ENCODE data around the gene CACNA1I.
A peak's percentile ranks its signal among the peaks of the same experiment; 100 is the strongest.

The CACNA1I gene

DNA sequence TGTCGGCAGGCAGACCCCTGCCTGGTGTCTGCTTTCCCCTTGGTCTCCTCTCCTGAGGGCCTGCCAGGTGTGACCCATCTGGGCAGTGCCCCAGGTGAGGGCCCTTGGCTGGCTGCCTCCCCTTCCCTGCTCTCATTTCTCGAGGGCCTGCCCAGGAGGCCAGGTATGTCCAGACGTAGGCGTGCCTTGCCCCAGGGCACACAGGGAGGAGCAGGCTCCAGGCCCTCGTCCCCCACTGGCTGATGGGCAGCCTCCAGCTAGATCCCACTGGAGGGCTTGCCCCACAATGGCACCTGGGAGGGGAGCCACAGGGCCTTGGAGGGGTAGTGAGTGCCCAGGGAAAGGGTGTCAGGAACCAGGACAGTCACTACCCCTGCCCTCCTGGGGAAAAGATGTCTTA is 95.9 kb downstream of the CACNA1I start:
- DNase-seq (ENCODE audit: low read depth in 2 of 2) = no peak

DNA sequence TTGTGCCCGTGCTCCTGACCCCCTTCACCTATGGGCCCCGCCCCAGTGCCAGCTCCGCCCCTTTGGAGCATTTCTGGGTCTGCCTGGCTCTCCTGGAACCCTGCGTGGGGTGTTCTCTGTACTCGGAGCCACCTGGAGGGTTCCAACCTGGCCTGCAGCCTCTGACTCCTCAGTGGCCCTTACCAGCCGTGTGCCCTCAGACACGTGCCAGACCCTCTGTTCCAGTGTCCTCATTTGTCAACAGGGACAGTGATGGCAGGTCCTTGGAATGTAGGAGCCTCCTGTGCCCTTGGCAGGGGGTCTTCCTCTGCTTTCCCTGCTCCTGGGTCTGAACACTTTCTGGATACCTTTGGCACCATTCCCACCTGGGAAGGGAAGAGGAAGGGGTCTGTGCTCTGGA is 96.4 kb downstream of the CACNA1I start:
- no peak for DNase-seq (ENCODE audit: low read depth in 2 of 2)

DNA sequence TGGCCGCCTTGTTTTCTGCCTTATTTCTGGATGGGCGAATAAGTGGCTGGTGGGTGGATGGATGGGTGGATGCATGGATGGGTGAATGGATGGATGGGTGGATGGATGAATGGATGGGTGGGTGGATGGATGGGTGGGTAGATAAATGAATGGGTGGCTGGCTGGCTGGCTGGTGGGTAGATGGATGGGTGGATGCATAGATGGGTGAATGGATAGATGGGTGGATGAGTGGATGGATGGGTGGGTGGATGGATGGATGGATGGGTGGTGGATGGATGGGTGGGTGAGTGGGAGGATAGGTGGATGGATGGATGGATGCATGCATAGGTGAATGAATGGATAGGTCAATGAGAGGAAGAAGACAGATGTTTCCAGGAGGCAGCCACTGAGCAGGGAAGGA is 98.9 kb downstream of the CACNA1I start:
- DNase-seq (ENCODE audit: low read depth in 2 of 2) = no peak

DNA sequence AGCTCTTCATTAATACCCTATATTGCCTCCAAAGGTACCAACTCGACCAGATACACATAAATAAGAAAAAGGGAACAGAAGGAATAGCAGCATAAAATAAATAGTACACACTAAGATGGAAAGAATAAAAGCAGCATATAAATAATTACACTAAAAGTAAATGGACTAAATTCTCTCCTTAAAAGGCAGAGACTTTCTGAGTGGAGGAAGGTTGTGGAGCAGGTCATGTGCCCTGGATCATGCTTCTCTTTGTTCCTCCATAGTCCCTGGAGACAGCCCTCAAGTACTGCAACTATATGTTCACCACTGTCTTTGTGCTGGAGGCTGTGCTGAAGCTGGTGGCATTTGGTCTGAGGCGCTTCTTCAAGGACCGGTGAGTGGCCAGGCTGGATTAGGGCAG is 101.4 kb downstream of the CACNA1I start:
- no peak for DNase-seq (ENCODE audit: low read depth in 2 of 2)

DNA sequence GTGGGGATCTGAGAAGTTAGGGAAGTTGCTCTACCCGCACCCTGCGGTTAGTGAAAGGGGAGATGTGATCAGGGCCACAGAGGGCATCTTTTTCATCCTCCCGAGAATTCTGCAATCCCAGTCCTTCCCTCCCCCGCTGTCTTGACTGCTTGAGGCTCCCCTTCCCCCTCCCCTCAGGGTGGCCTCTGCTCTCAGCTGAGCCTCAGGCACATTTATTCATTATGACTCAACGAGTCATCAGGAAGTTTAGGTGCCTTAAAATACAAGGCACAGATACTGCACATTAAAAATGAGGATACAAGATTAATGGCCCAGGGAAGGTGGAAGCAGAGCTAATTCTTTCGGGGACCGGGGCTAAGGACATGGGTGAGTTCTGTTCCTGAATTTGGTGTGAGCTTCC is 104.0 kb downstream of the CACNA1I start:
- no peak for DNase-seq (ENCODE audit: low read depth in 2 of 2)

DNA sequence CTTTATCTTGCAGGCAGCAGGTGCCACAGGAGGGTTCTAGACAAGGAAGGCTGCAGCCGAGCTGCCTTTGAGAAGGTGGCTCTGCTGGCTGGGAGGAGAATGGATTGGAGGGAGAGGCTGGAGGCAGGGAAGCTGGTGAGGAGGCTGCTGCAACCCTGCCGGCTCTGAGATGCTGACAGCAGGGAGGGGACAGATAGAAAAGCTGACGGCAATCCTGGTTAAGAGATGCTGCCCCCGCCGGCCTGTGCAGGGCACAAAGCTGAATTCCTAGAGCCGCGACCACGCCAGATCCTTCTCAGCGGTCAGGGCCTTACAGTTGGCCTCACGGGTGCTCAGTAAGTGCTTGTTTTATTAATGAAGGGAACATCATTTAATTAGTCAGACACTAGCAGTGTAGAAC is 105.4 kb downstream of the CACNA1I start:
- no peak for DNase-seq (ENCODE audit: low read depth in 2 of 2)

DNA sequence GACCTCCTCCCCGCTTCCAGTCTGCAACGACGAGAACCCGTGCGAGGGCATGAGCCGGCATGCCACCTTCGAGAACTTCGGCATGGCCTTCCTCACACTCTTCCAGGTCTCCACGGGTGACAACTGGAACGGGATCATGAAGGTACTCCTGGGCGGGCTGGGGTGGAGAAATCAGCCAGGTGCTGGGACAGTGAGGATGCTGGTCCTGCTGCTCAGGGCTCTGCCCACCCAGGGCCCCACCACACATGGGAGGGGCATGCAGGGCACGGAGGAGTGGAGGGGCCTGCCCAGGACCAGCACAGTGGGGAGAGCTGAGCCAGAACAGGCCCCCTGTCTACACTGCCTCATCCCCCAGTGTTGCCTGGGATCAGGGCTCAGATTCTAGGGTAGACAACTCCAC is 107.4 kb downstream of the CACNA1I start:
- DNase-seq (ENCODE audit: low read depth in 2 of 2) = no peak

DNA sequence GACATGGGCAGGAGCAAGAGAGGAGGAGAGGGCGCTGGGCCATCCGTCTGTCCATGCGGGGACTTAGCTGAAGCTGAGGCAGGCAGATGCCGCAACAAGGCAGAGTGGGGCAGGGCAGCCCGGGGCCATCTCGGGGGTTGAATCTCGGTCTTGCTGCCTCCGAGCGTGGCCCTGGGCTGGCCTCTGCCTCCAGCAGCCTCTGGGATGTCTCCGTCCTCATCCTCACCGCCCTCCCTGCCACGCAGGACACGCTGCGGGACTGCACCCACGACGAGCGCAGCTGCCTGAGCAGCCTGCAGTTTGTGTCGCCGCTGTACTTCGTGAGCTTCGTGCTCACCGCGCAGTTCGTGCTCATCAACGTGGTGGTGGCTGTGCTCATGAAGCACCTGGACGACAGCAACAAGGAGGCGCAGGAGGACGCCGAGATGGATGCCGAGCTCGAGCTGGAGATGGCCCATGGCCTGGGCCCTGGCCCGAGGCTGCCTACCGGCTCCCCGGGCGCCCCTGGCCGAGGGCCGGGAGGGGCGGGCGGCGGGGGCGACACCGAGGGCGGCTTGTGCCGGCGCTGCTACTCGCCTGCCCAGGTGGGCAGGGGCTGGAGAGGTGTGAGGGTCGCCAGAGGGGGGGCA is 108.4 kb downstream of the CACNA1I start:
- no peak for DNase-seq (ENCODE audit: low read depth in 2 of 2)

DNA sequence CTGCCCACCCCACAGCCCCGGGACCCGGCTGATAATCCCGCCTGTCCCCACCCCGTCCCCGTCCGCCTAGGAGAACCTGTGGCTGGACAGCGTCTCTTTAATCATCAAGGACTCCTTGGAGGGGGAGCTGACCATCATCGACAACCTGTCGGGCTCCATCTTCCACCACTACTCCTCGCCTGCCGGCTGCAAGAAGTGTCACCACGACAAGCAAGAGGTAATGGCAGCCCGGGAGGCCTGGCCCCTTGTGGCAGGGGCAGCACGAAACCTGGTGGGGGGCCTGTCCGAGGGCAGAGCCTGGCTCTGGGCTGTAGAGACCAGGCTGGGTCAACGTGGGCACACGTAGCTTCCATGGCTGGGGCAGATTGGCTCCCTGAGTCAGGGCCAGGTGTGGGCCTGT is 109.1 kb downstream of the CACNA1I start:
- DNase-seq (ENCODE audit: low read depth in 2 of 2) = no peak

DNA sequence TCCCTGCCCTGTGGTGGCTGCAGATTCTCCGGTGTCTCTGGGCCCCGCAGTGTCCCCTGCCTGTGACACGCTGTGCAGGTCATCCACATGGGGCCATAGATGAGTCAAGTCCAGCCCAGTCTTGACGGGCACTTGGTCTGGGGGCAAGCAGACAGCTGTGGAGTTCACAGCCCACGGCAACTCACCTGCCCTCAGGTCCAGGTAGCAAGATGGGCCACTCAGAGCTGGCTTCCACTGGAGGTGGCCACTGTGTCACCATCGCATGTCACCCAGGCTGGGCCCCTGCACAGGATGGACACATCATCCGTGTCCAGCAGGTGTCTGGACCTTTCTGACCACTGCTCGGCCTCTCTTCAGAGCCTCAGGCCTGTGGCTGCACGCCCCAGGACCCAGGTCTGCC is 109.9 kb downstream of the CACNA1I start:
- no peak for DNase-seq (ENCODE audit: low read depth in 2 of 2)

DNA sequence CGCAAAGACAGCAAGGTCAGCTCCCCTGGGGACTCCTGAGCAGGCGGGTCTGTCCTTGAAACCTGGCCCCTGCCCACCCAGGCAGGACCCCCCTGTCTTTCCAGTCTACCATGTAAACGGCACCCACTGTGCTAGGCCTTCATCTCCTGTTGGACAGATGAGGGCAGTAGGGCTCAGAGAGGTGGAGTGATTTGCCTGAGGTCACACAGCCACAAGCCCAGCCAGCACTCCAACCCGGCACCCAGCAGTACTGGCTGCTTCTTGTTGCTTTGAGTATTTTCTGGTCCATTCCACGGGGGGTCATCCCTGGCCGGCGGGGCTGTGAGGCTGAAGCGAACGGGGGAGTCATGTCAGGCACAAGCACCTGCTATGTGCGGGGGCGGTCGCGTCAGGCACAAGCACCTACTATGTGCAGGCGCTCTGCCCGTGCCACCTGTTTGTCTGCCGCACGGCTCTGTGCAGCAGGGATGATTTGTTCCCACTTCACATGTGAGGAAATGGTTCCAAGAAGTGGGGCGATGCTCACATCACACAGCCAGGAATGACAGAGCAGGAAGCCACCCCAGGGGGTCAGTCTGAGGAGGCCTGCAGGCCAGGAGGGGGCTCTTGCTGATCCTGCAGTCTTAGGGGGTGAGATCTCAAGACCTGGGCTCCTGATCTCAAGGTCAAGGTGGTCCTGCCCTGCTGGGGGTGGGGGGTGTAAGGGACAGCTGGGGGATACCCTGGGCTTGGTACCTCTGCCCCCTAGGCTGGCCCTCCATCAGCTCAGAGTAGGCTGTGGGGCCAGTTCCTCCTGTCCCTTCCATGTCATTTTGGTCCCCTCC is 110.7 kb downstream of the CACNA1I start:
- DNase-seq (ENCODE audit: low read depth in 2 of 2) = no peak

DNA sequence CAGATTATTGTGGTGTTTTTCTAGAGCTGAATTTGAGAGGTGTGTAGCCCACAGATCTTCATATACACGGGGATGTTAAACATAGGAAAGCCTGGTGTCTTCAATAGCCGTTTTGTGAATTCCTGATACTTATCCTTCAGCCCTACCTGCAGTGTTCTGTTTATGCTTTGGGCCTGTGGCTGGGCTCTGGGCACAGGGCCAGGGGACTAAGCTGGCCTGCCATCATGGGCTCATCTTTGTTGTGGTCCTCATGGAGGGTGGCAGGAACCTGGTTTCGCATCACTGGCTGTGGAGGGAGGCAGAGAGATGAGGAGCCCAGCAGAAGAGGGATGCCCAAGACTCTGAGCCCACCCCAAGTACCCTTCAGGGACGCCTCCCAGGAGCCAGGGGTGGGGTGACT is 112.4 kb downstream of the CACNA1I start:
- no peak for DNase-seq (ENCODE audit: low read depth in 2 of 2)

DNA sequence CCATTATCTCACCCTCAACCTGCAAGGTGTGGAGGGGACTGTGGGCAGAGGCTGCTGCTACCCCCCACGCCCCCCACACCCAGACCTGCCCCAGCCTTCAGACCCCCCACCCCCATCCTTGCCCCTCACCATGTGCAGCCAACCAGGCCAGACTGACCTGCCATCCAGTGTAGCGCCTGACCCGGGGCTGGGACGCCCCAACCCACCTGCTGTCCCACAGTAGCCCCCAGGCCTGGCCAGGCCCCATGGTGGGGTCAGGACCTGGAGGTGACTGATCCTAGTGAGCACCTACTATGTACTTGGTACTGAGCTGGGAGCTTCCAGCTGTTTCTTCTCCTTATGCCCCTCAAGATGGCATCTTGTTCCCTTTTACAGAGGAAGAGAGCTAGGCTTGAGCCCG is 113.1 kb downstream of the CACNA1I start:
- DNase-seq (ENCODE audit: low read depth in 2 of 2) = no peak

DNA sequence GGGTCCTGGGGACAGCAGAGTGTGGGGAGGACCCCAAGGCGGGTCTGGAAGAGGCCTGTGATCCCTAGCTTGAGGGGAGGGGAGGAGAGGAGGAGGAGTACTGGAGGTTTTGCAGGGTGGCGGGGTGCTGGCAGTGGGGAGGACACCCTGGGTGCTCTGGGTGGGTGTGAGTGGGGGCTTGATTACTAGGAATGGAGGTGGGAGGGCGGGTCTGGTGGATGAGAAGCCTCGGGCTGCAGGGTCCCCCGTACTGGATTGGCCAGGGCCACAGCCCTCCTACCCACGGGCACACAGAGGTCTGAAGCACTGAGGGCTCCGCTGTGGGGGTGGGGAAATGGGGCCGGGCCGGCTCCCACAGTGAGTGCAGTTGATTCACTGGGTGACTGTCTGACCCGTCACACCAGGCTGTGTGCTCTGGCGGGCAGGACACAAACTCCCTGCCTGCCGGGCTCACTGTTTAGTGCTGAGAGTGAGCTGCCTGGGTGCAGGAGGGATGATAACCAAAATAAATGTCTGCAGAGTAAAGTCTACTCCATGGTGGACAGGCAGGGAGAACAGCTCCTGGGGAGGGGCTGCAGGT is 114.2 kb downstream of the CACNA1I start:
- no peak for DNase-seq (ENCODE audit: low read depth in 2 of 2)

DNA sequence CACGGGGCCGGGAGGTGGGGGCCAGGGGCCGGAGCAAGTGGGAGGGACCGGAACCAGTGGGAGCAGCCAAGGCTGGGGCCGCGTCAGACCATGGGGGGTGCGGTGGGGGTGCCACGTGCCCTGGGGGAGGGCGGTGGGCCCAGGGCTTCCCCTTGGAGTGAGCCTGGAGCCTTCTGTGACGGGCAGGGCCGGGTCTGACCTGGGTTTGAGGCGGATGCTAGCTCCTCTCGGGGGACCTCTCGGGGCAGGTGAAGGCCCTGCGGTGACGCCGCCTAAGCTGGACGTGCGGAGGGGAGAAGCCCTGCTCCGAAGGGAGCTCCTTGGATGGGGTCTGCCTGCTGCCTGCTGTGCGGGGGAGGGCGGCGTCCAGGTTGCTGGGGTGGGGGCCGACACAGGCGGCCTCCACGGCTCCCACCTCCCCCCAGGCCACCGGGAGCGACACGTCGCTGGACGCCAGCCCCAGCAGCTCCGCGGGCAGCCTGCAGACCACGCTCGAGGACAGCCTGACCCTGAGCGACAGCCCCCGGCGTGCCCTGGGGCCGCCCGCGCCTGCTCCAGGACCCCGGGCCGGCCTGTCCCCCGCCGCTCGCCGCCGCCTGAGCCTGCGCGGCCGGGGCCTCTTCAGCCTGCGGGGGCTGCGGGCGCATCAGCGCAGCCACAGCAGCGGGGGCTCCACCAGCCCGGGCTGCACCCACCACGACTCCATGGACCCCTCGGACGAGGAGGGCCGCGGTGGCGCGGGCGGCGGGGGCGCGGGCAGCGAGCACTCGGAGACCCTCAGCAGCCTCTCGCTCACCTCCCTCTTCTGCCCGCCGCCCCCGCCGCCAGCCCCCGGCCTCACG is 115.0 kb downstream of the CACNA1I start:
- no peak for DNase-seq (ENCODE audit: low read depth in 2 of 2)

DNA sequence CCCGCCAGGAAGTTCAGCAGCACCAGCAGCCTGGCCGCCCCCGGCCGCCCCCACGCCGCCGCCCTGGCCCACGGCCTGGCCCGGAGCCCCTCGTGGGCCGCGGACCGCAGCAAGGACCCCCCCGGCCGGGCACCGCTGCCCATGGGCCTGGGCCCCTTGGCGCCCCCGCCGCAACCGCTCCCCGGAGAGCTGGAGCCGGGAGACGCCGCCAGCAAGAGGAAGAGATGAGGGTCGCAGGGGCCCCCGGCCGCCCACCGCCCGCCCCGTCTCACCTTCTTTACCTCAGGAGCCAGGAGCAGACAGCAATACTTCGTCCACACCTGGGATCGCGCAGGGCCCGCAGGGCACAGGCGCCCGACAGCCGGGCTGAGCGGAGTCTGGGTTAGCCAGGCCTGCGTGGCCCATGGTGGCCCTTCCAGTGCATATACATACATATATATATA is 115.6 kb downstream of the CACNA1I start:
- DNase-seq (ENCODE audit: low read depth in 2 of 2) = no peak

DNA sequence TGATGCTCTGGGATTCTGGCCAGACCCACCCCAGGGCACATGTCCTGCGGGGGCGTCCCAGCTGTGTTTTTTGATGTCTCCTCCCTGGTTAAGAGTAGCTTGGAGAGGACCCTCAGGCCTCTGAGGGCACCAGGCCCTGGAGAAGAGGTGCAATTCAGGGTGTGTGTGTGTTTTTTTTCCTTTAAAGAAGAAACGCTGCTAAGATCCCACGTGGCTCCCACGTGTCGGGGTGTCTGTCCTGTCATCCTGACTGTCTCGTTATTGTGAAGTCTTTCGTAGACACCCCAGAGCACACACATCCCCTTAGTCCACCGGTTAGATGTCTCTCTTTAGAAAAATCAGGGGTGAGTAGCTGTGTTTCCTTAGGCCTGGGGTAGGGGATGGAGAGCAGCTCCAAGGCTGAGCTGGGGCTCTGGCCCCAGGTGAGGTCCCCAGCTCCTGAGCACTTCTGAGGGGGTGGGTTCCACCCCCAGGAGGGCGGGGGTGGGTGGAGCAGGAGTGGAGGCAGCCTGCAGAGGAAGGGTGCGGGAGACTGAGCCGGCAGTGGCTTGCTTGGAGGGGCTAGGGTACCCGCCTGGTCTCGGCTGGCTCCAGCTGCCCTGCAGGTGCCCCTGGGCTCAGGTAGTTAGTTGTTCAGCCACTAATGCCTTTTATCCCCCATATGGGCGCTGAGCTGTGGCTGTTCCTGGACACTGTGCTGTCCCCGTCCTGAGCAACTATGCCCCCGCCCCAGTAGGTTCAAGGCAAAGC is 116.4 kb downstream of the CACNA1I start:
- no peak for DNase-seq (ENCODE audit: low read depth in 2 of 2)

DNA sequence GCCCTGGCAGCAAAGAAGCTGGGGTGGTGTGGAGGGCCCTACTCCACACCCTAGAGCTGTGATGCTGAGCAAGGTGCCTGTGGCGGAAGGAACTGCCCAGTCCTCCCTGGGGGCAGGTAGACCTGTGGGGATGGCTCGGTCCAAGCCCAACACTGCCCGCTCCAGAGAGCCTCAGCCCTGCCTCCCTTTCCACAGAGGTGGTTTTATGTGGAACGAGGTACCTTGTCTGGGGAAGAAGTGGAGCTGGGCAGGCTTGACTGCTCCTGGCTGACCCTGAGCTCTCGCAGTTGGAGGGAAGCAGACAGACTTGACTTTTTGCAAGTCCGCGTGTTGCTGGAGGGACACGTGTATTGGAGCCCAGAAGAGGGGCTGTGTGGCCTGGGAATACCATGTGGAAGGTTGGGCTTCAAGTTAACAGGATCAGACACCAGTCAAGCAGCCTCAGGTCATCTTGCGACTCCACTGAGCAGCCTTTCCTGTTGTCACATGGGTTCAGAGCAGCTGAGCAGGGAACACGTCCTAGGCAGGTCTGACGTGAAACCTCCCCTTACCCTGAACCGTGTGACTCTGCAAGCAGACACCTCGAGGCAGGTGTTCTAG is 117.7 kb downstream of the CACNA1I start:
- no peak for DNase-seq (ENCODE audit: low read depth in 2 of 2)

DNA sequence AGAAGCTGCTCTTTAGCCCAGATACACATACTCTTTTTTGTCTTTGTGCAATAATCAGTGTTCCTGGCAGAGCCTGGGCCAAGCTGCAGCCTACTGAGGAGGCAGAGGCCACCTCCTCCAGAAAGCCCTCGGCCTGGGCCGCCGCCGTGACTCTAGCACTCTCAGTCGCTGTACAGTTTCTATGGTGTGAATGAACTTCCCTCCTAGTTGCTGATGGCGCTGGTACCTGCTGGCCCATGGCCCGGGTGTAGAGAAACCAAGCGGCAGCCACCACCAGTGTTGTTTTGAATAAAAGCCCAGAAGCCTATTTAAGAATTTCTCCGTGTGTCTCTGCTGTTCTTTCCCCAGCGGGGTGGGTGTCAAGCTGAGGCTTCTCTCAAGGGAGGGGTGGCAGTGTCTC is 118.9 kb downstream of the CACNA1I start:
- no peak for DNase-seq (ENCODE audit: low read depth in 2 of 2)

DNA sequence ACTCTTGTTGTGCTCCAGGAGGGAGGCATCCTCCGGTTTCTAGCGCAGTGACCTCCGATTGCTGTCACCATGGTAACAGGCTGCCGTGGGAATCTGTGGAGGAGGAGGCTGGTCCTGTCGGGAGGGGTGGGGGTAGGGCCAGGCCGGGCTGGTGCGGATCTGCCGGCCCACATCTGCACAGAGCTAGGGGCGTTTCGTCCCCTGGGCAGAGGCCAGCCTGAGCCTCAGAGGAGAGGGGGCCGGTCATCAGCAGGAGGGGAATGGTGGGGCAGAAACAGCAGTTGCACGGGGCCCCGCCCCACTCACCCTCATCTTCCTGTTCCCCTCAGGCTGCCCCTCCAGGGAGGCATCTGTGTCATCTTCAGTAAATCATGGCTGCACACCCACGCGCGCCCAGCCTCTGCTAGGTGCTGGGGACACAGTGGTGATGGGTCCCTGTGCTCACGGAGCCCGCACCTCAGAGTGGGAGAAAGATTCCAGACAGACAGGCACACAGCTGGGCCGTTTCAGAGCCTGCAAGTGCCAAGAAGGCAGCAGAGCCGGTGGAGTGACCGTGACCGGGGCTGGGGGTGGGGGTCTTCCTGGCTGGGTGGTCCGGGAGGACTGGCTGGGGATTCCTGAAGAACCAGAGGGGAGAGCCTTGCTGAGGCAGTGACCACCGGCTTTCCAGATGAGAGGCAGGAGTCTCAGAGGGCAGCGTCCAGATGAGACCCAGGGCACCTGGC is 120.5 kb downstream of the CACNA1I start:
- DNase-seq (ENCODE audit: low read depth in 2 of 2) = peak in 1 of 2 donors; percentile 26
